ENCODE data around the gene MRNIP. TPM values are rescaled to one million over a fixed set of nuclear protein-coding genes. Genes with fewer than 3 reads are reported as not detected.

MRNIP gene
- total RNA-seq, 5 donors from 2014 or later (not counting 1 experiment from before 2014, with no cell fraction given), result 54.1 to 119 (median 112) TPM

- peak overlapping the region; percentile 11 to 55 for H3K27ac Mint-ChIP-seq
- Histone ChIP-seq H3K4me1 (ENCODE audit: control insufficient read depth in 1 of 2, extremely low read depth in 1 of 2, insufficient read depth in 2 of 2, low read length in 2 of 2) (peaks cover 18 to 41% of the 10 kb centered on the region in 2 experiments), H3K9me3 (no peaks in the 10 kb centered on the region), H3K27ac (ENCODE audit: low read length) (no peak overlapping the region), H3K36me3 (ENCODE audit: control insufficient read depth in 2 of 2, extremely low read depth in 1 of 2, insufficient read depth in 1 of 2, low read length in 1 of 2) (peaks cover 13 to 24% of the 10 kb centered on the region in 2 donors), H3K27me3 (replicated peaks in 1 of 2; ENCODE audit: control insufficient read depth in 2 of 2, extremely low read depth in 1 of 2, insufficient read depth in 2 of 2, low read length in 1 of 2) (no peaks in the 10 kb centered on the region), H3K4me3 (ENCODE audit: control insufficient read depth in 1 of 2, extremely low read depth in 1 of 2, low read length in 1 of 2) (no peak overlapping the region)
- CTCF ChIA-PET, result interaction anchor here (0.6 to 0.7 kb wide), 2 partner anchors 34 to 1325 kb away, joined by 3 read pairs; no protein-coding TSS in a partner anchor
- peak overlapping the region; percentile 1 to 68 (median 65) for H3K4me3 Mint-ChIP-seq
- no peaks in the 10 kb centered on the region for H3K27me3 Mint-ChIP-seq
- peaks cover 30 to 37% (median 35%) of the 10 kb centered on the region in 3 donors for H3K4me1 Mint-ChIP-seq
- H3K9me3 Mint-ChIP-seq, result no peaks in the 10 kb centered on the region
- POLR2A ChIA-PET, result no interaction called here
- no peak for DNase-seq
- ATAC-seq (replicated peaks in 1 of 4), result no peak
- H3K36me3 Mint-ChIP-seq, result peaks cover 12% of the 10 kb centered on the region
- 93% methylated on average over 19 of the region's 21 CpGs for WGBS (ENCODE audit: insufficient coverage)
Observed at GRCh38 chr5:179796877-179797608, 61.6 kb downstream of the MRNIP start.

DNA sequence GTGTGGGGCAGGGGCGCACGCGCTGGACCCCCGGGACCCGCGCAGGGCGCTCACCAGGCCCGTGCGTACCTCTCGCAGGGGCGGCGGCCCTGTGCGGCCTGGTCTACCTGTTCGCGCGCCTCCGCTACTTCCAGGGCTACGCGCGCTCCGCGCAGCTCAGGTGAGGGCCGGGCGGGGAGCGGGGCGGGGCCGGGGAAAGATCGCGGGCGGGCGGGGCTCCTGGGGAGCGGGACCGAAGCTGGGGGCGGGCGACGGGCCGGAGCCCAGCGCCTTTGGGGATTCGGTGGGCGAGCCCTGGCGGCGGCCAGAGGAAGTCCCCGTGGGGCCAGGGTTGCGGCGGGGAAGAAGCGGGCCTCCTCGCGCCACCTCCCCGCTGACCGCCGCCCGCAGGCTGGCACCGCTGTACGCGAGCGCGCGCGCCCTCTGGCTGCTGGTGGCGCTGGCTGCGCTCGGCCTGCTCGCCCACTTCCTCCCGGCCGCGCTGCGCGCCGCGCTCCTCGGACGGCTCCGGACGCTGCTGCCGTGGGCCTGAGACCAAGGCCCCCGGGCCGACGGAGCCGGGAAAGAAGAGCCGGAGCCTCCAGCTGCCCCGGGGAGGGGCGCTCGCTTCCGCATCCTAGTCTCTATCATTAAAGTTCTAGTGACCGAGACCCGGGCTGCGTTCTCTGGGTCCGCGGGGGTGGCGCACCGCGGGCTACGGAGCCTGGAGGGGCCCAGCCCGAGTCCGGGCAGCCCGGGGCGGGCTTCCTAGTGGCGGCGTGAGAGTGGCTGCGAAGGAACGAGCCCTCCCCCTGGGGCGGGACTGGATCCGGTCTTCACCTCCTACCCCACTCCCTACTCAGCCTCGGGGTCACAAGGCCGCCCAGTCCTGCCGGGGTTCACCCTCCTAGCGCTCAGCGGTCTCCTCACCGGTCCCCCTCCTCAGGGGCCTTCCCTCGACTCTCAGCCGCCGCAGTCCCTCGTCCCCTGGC, 62.5 kb downstream of the MRNIP start:
- Mint-ChIP-seq H3K4me1 (peaks cover 26 to 34% (median 29%) of the 10 kb centered on the region in 3 donors), H3K27me3 (no peaks in the 10 kb centered on the region), H3K27ac (peak overlapping the region; percentile 11 to 55), H3K36me3 (peaks cover 9% of the 10 kb centered on the region), H3K9me3 (no peaks in the 10 kb centered on the region), H3K4me3 (peak overlapping the region; percentile 28 to 68 (median 65))
- Histone ChIP-seq H3K4me1 (ENCODE audit: control insufficient read depth in 1 of 2, extremely low read depth in 1 of 2, insufficient read depth in 2 of 2, low read length in 2 of 2) (peaks cover 18 to 36% of the 10 kb centered on the region in 2 experiments), H3K9me3 (no peaks in the 10 kb centered on the region), H3K27me3 (replicated peaks in 1 of 2; ENCODE audit: control insufficient read depth in 2 of 2, extremely low read depth in 1 of 2, insufficient read depth in 2 of 2, low read length in 1 of 2) (no peaks in the 10 kb centered on the region), H3K36me3 (ENCODE audit: control insufficient read depth in 2 of 2, extremely low read depth in 1 of 2, insufficient read depth in 1 of 2, low read length in 1 of 2) (peaks cover 13 to 24% of the 10 kb centered on the region in 2 donors), H3K27ac (ENCODE audit: low read length) (peak overlapping the region; percentile 44), H3K4me3 (ENCODE audit: control insufficient read depth in 1 of 2, extremely low read depth in 1 of 2, low read length in 1 of 2) (peak overlapping the region; percentile 40 to 51)
- ATAC-seq (replicated peaks in 1 of 4), result peak; percentile 65 to 74 (median 72)
- POLR2A ChIA-PET, result interaction anchor here in 1 of 2 donors (0.8 kb wide), 1 partner anchor 11 kb away, joined by 8 read pairs; no protein-coding TSS in a partner anchor
- WGBS (ENCODE audit: insufficient coverage), result 3% methylated on average over 95 of the region's 113 CpGs
- CTCF ChIA-PET, result interaction anchor here (0.6 to 1.1 kb wide), 7 partner anchors 15 to 1324 kb away, joined by 3 to 6 read pairs (median 4); no protein-coding TSS in a partner anchor
- DNase-seq, result peak in 32 of 35 experiments; percentile 36 to 81 (median 60)

GRCh38 chr5:179795049-179795862, 63.4 kb downstream of the MRNIP start:
- Mint-ChIP-seq H3K27me3 (no peaks in the 10 kb centered on the region), H3K4me1 (peaks cover 26 to 34% (median 29%) of the 10 kb centered on the region in 3 donors), H3K9me3 (no peaks in the 10 kb centered on the region), H3K4me3 (peak overlapping the region; percentile 50 to 66 (median 65)), H3K27ac (peak overlapping the region in 1 of 2 donors; percentile 34), H3K36me3 (peaks cover 9% of the 10 kb centered on the region)
- 10% methylated on average over 42 of the region's 53 CpGs for WGBS (ENCODE audit: insufficient coverage)
- H3K4me1 ChIP-seq (ENCODE audit: control insufficient read depth in 1 of 2, extremely low read depth in 1 of 2, insufficient read depth in 2 of 2, low read length in 2 of 2), result peaks cover 18 to 36% of the 10 kb centered on the region in 2 experiments
- peak overlapping the region; percentile 40 to 47 for H3K4me3 ChIP-seq (ENCODE audit: control insufficient read depth in 1 of 2, extremely low read depth in 1 of 2, low read length in 1 of 2)
- ChIA-PET CTCF (interaction anchor here (0.6 to 1.4 kb wide), 7 partner anchors 16 to 54 kb away, joined by 3 to 6 read pairs (median 4); no protein-coding TSS in a partner anchor), POLR2A (interaction anchor here in 1 of 2 donors (0.8 kb wide), 1 partner anchor 10 kb away, joined by 8 read pairs; no protein-coding TSS in a partner anchor)
- DNase-seq (peak in 1 of 35 experiments; percentile 26), ATAC-seq (replicated peaks in 1 of 4) (no peak)
- H3K36me3 ChIP-seq (ENCODE audit: control insufficient read depth in 2 of 2, extremely low read depth in 1 of 2, insufficient read depth in 1 of 2, low read length in 1 of 2), result peaks cover 13 to 23% of the 10 kb centered on the region in 2 donors
- no peaks in the 10 kb centered on the region for H3K27me3 ChIP-seq (replicated peaks in 1 of 2; ENCODE audit: control insufficient read depth in 2 of 2, extremely low read depth in 1 of 2, insufficient read depth in 2 of 2, low read length in 1 of 2)
- no peak overlapping the region for H3K27ac ChIP-seq (ENCODE audit: low read length)
- no peaks in the 10 kb centered on the region for H3K9me3 ChIP-seq

GRCh38 chr5:179794575-179794974, 64.0 kb downstream of the MRNIP start:
- ChIA-PET POLR2A (no interaction called here), CTCF (interaction anchor here (1.3 to 1.4 kb wide), 2 partner anchors 32 kb away, joined by 4 to 5 read pairs; no protein-coding TSS in a partner anchor)
- no peaks in the 10 kb centered on the region for H3K27me3 ChIP-seq (replicated peaks in 1 of 2; ENCODE audit: control insufficient read depth in 2 of 2, extremely low read depth in 1 of 2, insufficient read depth in 2 of 2, low read length in 1 of 2)
- H3K36me3 ChIP-seq (ENCODE audit: control insufficient read depth in 2 of 2, extremely low read depth in 1 of 2, insufficient read depth in 1 of 2, low read length in 1 of 2), result peaks cover 8 to 16% of the 10 kb centered on the region in 2 donors
- Mint-ChIP-seq H3K27me3 (no peaks in the 10 kb centered on the region), H3K27ac (peak overlapping the region; percentile 34 to 46), H3K4me3 (peak overlapping the region; percentile 25 to 66 (median 65)), H3K9me3 (no peaks in the 10 kb centered on the region), H3K4me1 (peaks cover 26 to 33% (median 29%) of the 10 kb centered on the region in 3 donors), H3K36me3 (peaks cover 5% of the 10 kb centered on the region)
- H3K9me3 ChIP-seq, result no peaks in the 10 kb centered on the region
- H3K4me3 ChIP-seq (ENCODE audit: control insufficient read depth in 1 of 2, extremely low read depth in 1 of 2, low read length in 1 of 2), result no peak overlapping the region
- ATAC-seq (replicated peaks in 1 of 4) (no peak), DNase-seq (no peak)
- peaks cover 18 to 36% of the 10 kb centered on the region in 2 experiments for H3K4me1 ChIP-seq (ENCODE audit: control insufficient read depth in 1 of 2, extremely low read depth in 1 of 2, insufficient read depth in 2 of 2, low read length in 2 of 2)
- peak overlapping the region; percentile 48 for H3K27ac ChIP-seq (ENCODE audit: low read length)
- no CpG with 5 or more reads among the region's 3 CpGs for WGBS (ENCODE audit: insufficient coverage)

- ATAC-seq (replicated peaks in 1 of 4), result no peak
- DNase-seq, result no peak
- Histone ChIP-seq H3K4me1 (ENCODE audit: control insufficient read depth in 1 of 2, extremely low read depth in 1 of 2, insufficient read depth in 2 of 2, low read length in 2 of 2) (peaks cover 18 to 34% of the 10 kb centered on the region in 2 experiments), H3K27me3 (replicated peaks in 1 of 2; ENCODE audit: control insufficient read depth in 2 of 2, extremely low read depth in 1 of 2, insufficient read depth in 2 of 2, low read length in 1 of 2) (no peaks in the 10 kb centered on the region), H3K27ac (ENCODE audit: low read length) (peak overlapping the region; percentile 48), H3K4me3 (ENCODE audit: control insufficient read depth in 1 of 2, extremely low read depth in 1 of 2, low read length in 1 of 2) (peak overlapping the region in 1 of 2 donors; percentile 22), H3K9me3 (no peaks in the 10 kb centered on the region), H3K36me3 (ENCODE audit: control insufficient read depth in 2 of 2, extremely low read depth in 1 of 2, insufficient read depth in 1 of 2, low read length in 1 of 2) (peaks cover 4 to 12% of the 10 kb centered on the region in 2 donors)
- Mint-ChIP-seq H3K36me3 (peaks cover under 1% of the 10 kb centered on the region), H3K27ac (peak overlapping the region; percentile 81 to 86), H3K4me3 (peak overlapping the region; percentile 46 to 66 (median 65)), H3K4me1 (peaks cover 26 to 33% (median 29%) of the 10 kb centered on the region in 3 donors), H3K27me3 (no peaks in the 10 kb centered on the region), H3K9me3 (no peaks in the 10 kb centered on the region)
- POLR2A ChIA-PET, result no interaction called here
- CTCF ChIA-PET, result interaction anchor here (1.3 to 1.4 kb wide), 2 partner anchors 31 kb away, joined by 4 to 5 read pairs; no protein-coding TSS in a partner anchor
- WGBS (ENCODE audit: insufficient coverage), result 100% methylated on average over 2 of the region's 3 CpGs
Observed at GRCh38 chr5:179794171-179794570, 64.4 kb downstream of the MRNIP start.

All from T-cell (primary cell).